Testis (tissue), 2 donors: ENCODE data around the gene SEMA3F.

ENCODE experiments used
- CTCF ChIP-seq, 3 experiments: fragments of 450-650 bp in 2 of 3; fragments of 200-600 bp in 1 of 3; sonication (generic) in 1 of 3; IDR thresholded peaks; one replicate each; pipeline ENCODE4 v1.5.1; 2016 to 2019; ENCODE audit warnings: antibody characterized with exemption in 3 of 3, mild to moderate bottlenecking in 2 of 3, moderate library complexity in 1 of 3
- POLR2A ChIP-seq: fragments of 450-650 bp; IDR thresholded peaks from one replicate; pipeline ENCODE4 v1.6.1; 2017; ENCODE audit warnings: antibody characterized with exemption, mild to moderate bottlenecking, moderate library complexity

- TF ChIP-seq CTCF (IDR thresholded peaks at IDR 0.05) (no peak), POLR2A (no peak)
Observed at GRCh38 chr3:50221051-50221410, 65.9 kb downstream of the SEMA3F start.
